Retina (tissue), 1 donor: ENCODE results near the gene MEF2C.
"Not testable (repeated sequence)": the region's sequence is repeated elsewhere in the genome, so short reads cannot be mapped to it uniquely, and the experiment has no call there.

Source experiments
- DNase-seq: peaks from one replicate; pipeline ENCODE4 v3.0.0-alpha.2; 2016

MEF2C gene

GRCh38 chr5:88860501-88860900, 22.5 kb downstream of the MEF2C start:
- no peak for DNase-seq

- no peak for DNase-seq
Observed at GRCh38 chr5:88858392-88858791, 24.6 kb downstream of the MEF2C start.

- not testable (repeated sequence) for DNase-seq
Observed at GRCh38 chr5:88856381-88856780, 26.6 kb downstream of the MEF2C start.

GRCh38 chr5:88854769-88855168, 28.2 kb downstream of the MEF2C start:
- no peak for DNase-seq

- no peak for DNase-seq
Observed at GRCh38 chr5:88847420-88847819, 35.6 kb downstream of the MEF2C start.

- no peak for DNase-seq
Observed at GRCh38 chr5:88846434-88846833, 36.5 kb downstream of the MEF2C start.

- peak; percentile 12 for DNase-seq
Observed at GRCh38 chr5:88845081-88845697, 37.8 kb downstream of the MEF2C start.

GRCh38 chr5:88842784-88843183, 40.2 kb downstream of the MEF2C start:
- DNase-seq = no peak

- DNase-seq = no peak
Observed at GRCh38 chr5:88841212-88841611, 41.8 kb downstream of the MEF2C start.

- DNase-seq = no peak
Observed at GRCh38 chr5:88840495-88840894, 42.5 kb downstream of the MEF2C start.

GRCh38 chr5:88839238-88839637, 43.7 kb downstream of the MEF2C start:
- DNase-seq = no peak

- DNase-seq = no peak
Observed at GRCh38 chr5:88838500-88838899, 44.5 kb downstream of the MEF2C start.

GRCh38 chr5:88837817-88838216, 45.2 kb downstream of the MEF2C start:
- no peak for DNase-seq

GRCh38 chr5:88837222-88837621, 45.8 kb downstream of the MEF2C start:
- DNase-seq = no peak

- no peak for DNase-seq
Observed at GRCh38 chr5:88836195-88836838, 46.7 kb downstream of the MEF2C start.

- DNase-seq = no peak
Observed at GRCh38 chr5:88834499-88834898, 48.5 kb downstream of the MEF2C start.

- no peak for DNase-seq
Observed at GRCh38 chr5:88834131-88834462, 48.9 kb downstream of the MEF2C start.

- no peak for DNase-seq
Observed at GRCh38 chr5:88833371-88834130, 49.4 kb downstream of the MEF2C start.

GRCh38 chr5:88831816-88832215, 51.2 kb downstream of the MEF2C start:
- peak; percentile 9 for DNase-seq

GRCh38 chr5:88830567-88830966, 52.4 kb downstream of the MEF2C start:
- no peak for DNase-seq

- no peak for DNase-seq
Observed at GRCh38 chr5:88829775-88830174, 53.2 kb downstream of the MEF2C start.

- no peak for DNase-seq
Observed at GRCh38 chr5:88829054-88829453, 53.9 kb downstream of the MEF2C start.

GRCh38 chr5:88827997-88828396, 55.0 kb downstream of the MEF2C start:
- DNase-seq = no peak
